ENCODE measurements around the gene ZNF879. TPM values are rescaled to one million over a fixed set of nuclear protein-coding genes. Genes with fewer than 3 reads are reported as not detected.
A peak's percentile ranks its signal among the peaks of the same experiment; 100 is the strongest.

ZNF879 gene
- total RNA-seq: 1 to 10 TPM; 2.1 to 2.2 TPM

- Mint-ChIP-seq H3K36me3 (peaks cover 50% of the 10 kb centered on the region), H3K27ac (peak within 1 kb of the TSS; percentile 90), H3K9me3 (peaks cover 24% of the 10 kb centered on the region), H3K27me3 (peaks cover 3% of the 10 kb centered on the region), H3K4me1 (peaks cover 6% of the 10 kb centered on the region), H3K4me3 (peak within 1 kb of the TSS; percentile 93)
- DNase-seq: peak; percentile 93
Observed at GRCh38 chr5:179023528-179024189, at the start of gene ZNF879. Gene ZNF879, plus strand, starts transcription at chr5:179023804. Its CDS starts 1,201 bp downstream, at chr5:179025005.

DNA sequence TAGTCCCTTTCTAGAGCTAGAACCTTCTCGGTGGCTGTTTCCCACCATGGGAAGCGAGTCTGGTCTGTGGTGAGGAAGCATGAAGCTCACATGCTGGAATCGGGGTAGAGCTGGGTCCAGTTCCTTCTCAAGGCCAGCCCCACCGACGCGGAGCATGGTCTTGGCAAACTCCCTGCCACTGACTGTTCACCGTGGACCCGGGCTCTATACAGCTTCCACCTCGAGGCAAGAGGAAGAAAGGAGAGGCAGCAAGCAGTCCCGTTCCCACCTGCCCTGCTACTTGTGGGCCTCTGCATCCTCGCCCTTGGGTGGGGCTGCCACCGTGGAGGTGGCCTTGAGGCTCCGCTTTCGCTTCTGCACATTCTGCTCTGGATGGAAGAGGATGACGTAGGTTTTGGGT is 42.2 kb upstream of the ZNF879 start:
- DNase-seq: no peak
- no peak overlapping the region for H3K27ac Mint-ChIP-seq
- no peaks in the 10 kb centered on the region for H3K4me1 Mint-ChIP-seq
- peaks cover 5% of the 10 kb centered on the region for H3K36me3 Mint-ChIP-seq
- no peak overlapping the region for H3K4me3 Mint-ChIP-seq
- H3K9me3 Mint-ChIP-seq: peaks cover 35% of the 10 kb centered on the region
- no peaks in the 10 kb centered on the region for H3K27me3 Mint-ChIP-seq

GRCh38 chr5:178982941-178983340 is 40.7 kb upstream of the ZNF879 start:
- Mint-ChIP-seq H3K36me3 (peaks cover 2% of the 10 kb centered on the region), H3K4me3 (no peak overlapping the region), H3K27ac (no peak overlapping the region)

DNA sequence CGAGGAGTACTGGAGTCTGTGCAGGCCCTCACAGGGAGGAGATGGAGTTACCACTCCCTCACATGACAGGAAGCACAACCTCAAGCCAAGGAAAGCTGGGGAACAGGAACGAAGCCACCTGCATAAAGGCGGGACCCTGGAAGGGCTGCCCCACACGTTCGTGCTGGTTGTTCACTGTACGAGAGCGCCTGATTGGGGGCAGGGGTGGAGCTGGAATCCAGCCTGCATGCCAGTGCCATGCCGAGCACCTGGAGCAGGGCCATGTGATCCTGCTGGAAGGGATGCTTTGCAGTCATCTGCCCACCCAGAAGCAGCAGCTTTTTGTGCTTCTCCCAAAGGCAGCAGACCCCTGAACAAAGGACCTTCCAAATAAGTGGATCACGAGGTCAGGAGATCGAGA is 39.9 kb upstream of the ZNF879 start:
- no peaks in the 10 kb centered on the region for H3K27me3 Mint-ChIP-seq
- H3K9me3 Mint-ChIP-seq: peaks cover 19% of the 10 kb centered on the region
- DNase-seq: no peak
- peaks cover 2% of the 10 kb centered on the region for H3K36me3 Mint-ChIP-seq
- no peak overlapping the region for H3K4me3 Mint-ChIP-seq
- no peaks in the 10 kb centered on the region for H3K4me1 Mint-ChIP-seq
- no peak overlapping the region for H3K27ac Mint-ChIP-seq

More at GRCh38 chr5:178982941-178983340, 40.7 kb upstream of the ZNF879 start:
- H3K4me1 Mint-ChIP-seq: no peaks in the 10 kb centered on the region
- H3K27me3 Mint-ChIP-seq: no peaks in the 10 kb centered on the region
- no peak for DNase-seq
- peaks cover 27% of the 10 kb centered on the region for H3K9me3 Mint-ChIP-seq

GRCh38 chr5:178984145-178985072 is 39.2 kb upstream of the ZNF879 start:
- H3K4me1 Mint-ChIP-seq: no peaks in the 10 kb centered on the region
- H3K27me3 Mint-ChIP-seq: no peaks in the 10 kb centered on the region
- H3K27ac Mint-ChIP-seq: no peak overlapping the region
- peaks cover 15% of the 10 kb centered on the region for H3K9me3 Mint-ChIP-seq
- H3K36me3 Mint-ChIP-seq: peaks cover 2% of the 10 kb centered on the region
- no peak for DNase-seq
- no peak overlapping the region for H3K4me3 Mint-ChIP-seq

DNA sequence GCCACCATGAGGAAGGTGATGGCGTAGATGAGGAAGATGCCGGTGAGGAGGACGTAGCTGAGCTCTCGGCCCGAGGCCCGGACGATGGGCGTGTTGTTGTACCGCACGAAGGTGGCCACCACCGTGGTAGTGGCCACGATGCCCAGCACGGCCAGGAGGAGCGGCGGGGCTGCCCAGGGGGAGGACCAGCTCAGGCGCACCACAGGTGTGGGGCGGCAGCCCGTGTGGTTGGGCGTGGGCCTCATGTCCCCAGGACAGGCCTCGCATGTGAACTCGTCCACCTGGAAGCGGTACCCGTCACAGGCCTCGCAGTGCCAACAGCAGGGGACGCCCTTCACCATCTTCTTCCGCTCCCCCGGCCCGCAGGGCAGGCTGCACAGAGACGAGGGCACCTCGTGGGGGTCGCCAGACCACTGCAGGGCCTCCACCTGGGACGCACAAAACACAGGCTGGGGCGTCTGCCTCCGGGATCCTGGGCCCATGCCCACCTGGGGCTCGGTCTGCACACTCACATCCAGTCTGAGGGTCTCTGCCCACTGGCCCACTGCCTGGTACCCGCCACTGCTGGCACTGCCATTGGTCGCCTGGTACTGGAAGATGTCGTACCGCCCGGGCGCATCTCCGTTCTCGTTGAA is 37.2 kb upstream of the ZNF879 start:
- Mint-ChIP-seq H3K9me3 (peaks cover 8% of the 10 kb centered on the region), H3K27me3 (no peaks in the 10 kb centered on the region), H3K4me1 (no peaks in the 10 kb centered on the region), H3K36me3 (no peaks in the 10 kb centered on the region), H3K4me3 (no peak overlapping the region), H3K27ac (no peak overlapping the region)
- no peak for DNase-seq

DNA sequence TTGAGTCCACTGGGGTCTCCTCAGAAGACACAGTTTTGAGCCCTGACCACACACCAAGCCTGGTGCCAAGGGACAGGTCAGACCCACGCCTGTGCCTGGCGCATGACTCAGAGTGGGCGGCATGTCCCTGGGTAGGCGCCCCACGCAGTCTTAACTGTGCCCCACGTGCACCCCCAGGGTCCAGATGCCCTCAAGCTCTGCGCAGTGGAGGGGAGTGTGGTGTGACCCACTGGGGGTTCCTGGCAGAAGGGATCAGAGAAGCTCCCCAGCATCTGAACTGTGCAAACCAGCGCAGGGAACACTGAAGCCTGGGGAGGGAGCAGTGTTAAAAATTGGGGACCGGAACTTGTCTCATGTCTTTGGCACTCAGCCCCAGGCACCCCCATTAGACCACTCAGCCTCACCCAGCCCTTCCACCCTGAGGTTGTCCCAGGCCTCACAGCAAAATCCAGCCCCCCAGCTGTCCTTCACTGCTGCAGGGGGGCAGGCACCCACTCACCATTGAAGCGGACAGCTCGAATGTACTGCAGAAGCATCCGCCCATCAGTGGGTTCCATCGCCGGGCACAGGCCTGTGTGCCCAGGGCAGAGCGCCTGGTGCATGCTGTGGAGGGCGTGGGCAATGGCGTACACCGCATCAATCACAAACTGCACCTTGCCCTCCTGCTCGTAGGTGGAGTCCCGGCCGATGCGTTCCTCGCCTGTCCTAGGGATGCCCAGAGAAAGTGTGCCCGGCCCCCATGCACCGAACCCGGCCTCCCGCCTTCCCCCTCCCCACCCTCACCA is 35.0 kb upstream of the ZNF879 start:
- peaks cover 21% of the 10 kb centered on the region for H3K27me3 Mint-ChIP-seq
- no peak overlapping the region for H3K27ac Mint-ChIP-seq
- H3K9me3 Mint-ChIP-seq: peaks cover 4% of the 10 kb centered on the region
- no peaks in the 10 kb centered on the region for H3K36me3 Mint-ChIP-seq
- no peak for DNase-seq
- no peaks in the 10 kb centered on the region for H3K4me1 Mint-ChIP-seq
- no peak overlapping the region for H3K4me3 Mint-ChIP-seq

DNA sequence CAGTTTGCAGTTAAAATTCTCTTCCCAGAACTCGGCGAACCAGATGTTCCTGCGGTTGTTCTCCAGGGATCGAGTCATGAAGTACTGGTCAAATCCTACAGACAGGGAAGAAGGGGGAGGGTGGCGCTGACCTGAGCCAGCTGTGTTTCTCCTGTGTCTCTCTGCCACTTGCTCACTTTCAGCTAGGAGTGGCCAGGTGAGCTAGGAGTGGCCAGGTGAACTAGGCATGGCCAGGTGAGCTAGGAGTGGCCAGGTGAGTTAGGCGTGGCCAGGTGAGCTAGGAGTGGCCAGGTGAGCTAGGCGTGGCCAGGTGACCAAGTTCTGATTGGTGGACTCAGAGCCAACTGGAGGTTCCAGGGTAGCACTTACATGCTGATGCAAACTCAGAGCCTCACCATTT is 34.3 kb upstream of the ZNF879 start:
- Mint-ChIP-seq H3K4me3 (no peak overlapping the region), H3K4me1 (no peaks in the 10 kb centered on the region), H3K27me3 (peaks cover 28% of the 10 kb centered on the region), H3K36me3 (no peaks in the 10 kb centered on the region), H3K9me3 (peaks cover 4% of the 10 kb centered on the region), H3K27ac (no peak overlapping the region)
- no peak for DNase-seq

GRCh38 chr5:178990491-178990890 is 33.1 kb upstream of the ZNF879 start:
- no peaks in the 10 kb centered on the region for H3K36me3 Mint-ChIP-seq
- no peak overlapping the region for H3K4me3 Mint-ChIP-seq
- peaks cover 3% of the 10 kb centered on the region for H3K9me3 Mint-ChIP-seq
- no peak for DNase-seq
- H3K27ac Mint-ChIP-seq: no peak overlapping the region
- H3K27me3 Mint-ChIP-seq: peaks cover 33% of the 10 kb centered on the region
- H3K4me1 Mint-ChIP-seq: no peaks in the 10 kb centered on the region

GRCh38 chr5:178991190-178992145 is 32.1 kb upstream of the ZNF879 start:
- no peak overlapping the region for H3K27ac Mint-ChIP-seq

DNA sequence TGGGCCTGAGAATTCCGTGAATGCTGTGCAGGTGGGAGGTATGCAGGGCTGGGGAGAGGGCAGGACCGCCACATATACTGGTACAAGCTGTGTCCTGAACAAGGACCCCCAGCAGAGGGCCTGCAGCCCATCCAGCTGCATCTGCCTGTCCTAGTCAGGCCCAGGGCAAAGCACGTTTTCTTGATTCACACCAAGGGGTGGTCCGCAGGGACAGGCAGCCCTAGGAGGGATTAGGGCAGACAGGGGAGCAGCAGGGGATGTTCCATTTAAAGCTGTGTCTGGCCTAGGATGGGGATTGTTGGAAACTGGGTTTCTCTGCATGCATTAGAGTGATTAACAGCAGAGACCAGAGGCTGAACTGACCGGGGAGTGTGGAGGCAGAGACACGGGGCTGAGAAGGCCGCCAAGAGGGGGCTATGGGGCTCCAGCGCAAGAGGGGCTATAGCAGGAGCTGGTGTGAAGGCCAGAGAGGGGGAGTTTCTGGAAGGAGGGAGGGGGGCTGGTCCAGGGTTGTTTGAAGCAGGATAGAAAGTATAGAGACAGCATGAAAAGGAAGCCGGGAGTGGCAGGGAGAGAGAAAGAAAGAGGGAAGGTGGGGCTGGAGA is 31.2 kb upstream of the ZNF879 start:
- Mint-ChIP-seq H3K27me3 (peaks cover 46% of the 10 kb centered on the region), H3K4me1 (no peaks in the 10 kb centered on the region), H3K27ac (no peak overlapping the region), H3K4me3 (no peak overlapping the region), H3K9me3 (peaks cover 1% of the 10 kb centered on the region), H3K36me3 (no peaks in the 10 kb centered on the region)
- DNase-seq: no peak

More at GRCh38 chr5:178991190-178992145, 32.1 kb upstream of the ZNF879 start:
- Mint-ChIP-seq H3K9me3 (peaks cover 3% of the 10 kb centered on the region), H3K36me3 (no peaks in the 10 kb centered on the region), H3K4me1 (no peaks in the 10 kb centered on the region), H3K4me3 (no peak overlapping the region), H3K27me3 (peaks cover 41% of the 10 kb centered on the region)
- DNase-seq: no peak

DNA sequence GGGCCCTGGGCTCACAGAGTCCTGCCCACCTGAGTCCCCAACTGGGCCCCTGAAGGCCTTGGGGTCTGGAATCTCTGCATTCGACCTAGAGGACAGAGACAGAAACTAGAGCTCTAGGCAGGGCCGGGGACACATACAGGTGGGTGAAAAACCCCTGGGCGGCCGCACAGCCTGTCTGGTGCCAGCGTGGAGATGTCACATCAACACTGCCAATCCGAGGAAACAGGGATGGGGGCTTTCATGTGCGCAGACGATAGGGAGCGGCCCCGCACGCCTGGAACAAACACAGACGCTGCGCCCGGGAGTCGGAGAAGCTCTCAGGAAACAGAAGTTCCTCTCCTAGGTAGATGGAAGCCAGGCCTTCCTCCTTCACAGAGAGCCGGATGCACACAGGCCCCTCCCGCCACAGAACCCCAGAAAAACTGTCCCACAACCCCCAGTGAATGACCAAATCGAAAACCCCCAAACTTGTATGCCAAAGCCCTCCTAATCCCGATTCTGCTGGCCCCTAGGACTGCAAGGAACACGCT is 30.3 kb upstream of the ZNF879 start:
- Mint-ChIP-seq H3K4me1 (no peaks in the 10 kb centered on the region), H3K27ac (no peak overlapping the region), H3K36me3 (no peaks in the 10 kb centered on the region), H3K27me3 (peaks cover 46% of the 10 kb centered on the region), H3K9me3 (no peaks in the 10 kb centered on the region), H3K4me3 (no peak overlapping the region)
- no peak for DNase-seq

- Mint-ChIP-seq H3K4me3 (no peak overlapping the region), H3K4me1 (no peaks in the 10 kb centered on the region), H3K27ac (no peak overlapping the region), H3K27me3 (peaks cover 46% of the 10 kb centered on the region), H3K36me3 (no peaks in the 10 kb centered on the region), H3K9me3 (no peaks in the 10 kb centered on the region)
- DNase-seq: no peak
Observed at GRCh38 chr5:178993955-178994579, 29.5 kb upstream of the ZNF879 start.

Measured in activated naive CD8-positive, alpha-beta T cell treated with anti-CD3 and anti-CD28 coated beads for 36 hours (primary cell).